SK-N-SH treated with all-trans-retinoic acid at 6 μM for 48 hours (cell line): ENCODE data around the gene NTN1.

ENCODE experiments used
- ATAC-seq: fragments of 200-7000 bp; cut with Tn5 transposase; 3 replicates; pipeline ENCODE4 v1.9.1; 2020; ENCODE audit warnings: mild to moderate bottlenecking, moderate library complexity
- ARNTL ChIP-seq: fragments of 450-650 bp; formaldehyde crosslinking; IDR thresholded peaks from 2 replicates; pipeline ENCODE4 v1.5.0; 2020; ENCODE audit warnings: low read depth, mild to moderate bottlenecking, moderate library complexity, borderline replicate concordance
- BACH2 ChIP-seq: fragments of 250-450 bp; sonication (Bioruptor Pico); IDR thresholded peaks from 2 replicates; pipeline ENCODE4 v1.9.0; 2021; ENCODE audit warnings: mild to moderate bottlenecking, borderline replicate concordance
- CSDC2 ChIP-seq: fragments of 250-450 bp; sonication (Bioruptor Pico); IDR thresholded peaks from 2 replicates; pipeline ENCODE4 v1.5.0; 2020; ENCODE audit warnings: mild to moderate bottlenecking, moderate library complexity
- GLIS3 ChIP-seq: fragments of 250-450 bp; sonication (Bioruptor Pico); IDR thresholded peaks from 2 replicates; pipeline ENCODE4 v1.5.0; 2020; ENCODE audit warnings: mild to moderate bottlenecking, moderate library complexity
- ISL1 ChIP-seq: fragments of 250-450 bp; sonication (Bioruptor Pico); IDR thresholded peaks from 2 replicates; pipeline ENCODE4 v2.1.2; 2022; ENCODE audit warnings: mild to moderate bottlenecking, moderate library complexity
- OSR1 ChIP-seq: fragments of 250-450 bp; sonication (Bioruptor Pico); IDR thresholded peaks from 2 replicates; pipeline ENCODE4 v1.8.0; 2022; ENCODE audit warnings: moderate library complexity, mild to moderate bottlenecking, inconsistent platforms
- PATZ1 ChIP-seq: fragments of 250-450 bp; sonication (Bioruptor Pico); IDR thresholded peaks from 2 replicates; pipeline ENCODE4 v1.8.0; 2020; ENCODE audit warnings: mild to moderate bottlenecking, moderate library complexity, borderline replicate concordance
- PPARA ChIP-seq: fragments of 250-450 bp; sonication (Bioruptor Pico); IDR thresholded peaks from 2 replicates; pipeline ENCODE4 v1.5.0; 2020; ENCODE audit warnings: mild to moderate bottlenecking, borderline replicate concordance
- RARB ChIP-seq: fragments of 250-450 bp; sonication (Bioruptor Pico); IDR thresholded peaks from 2 replicates; pipeline ENCODE4 v1.8.0; 2021; ENCODE audit warnings: mild to moderate bottlenecking, moderate library complexity
- TCF4 ChIP-seq: fragments of 250-450 bp; sonication (Bioruptor Pico); IDR thresholded peaks from 2 replicates; pipeline ENCODE4 v1.8.0; 2021; ENCODE audit warnings: mild to moderate bottlenecking, moderate library complexity, borderline replicate concordance
- TSHZ2 ChIP-seq: fragments of 250-450 bp; sonication (Bioruptor Pico); IDR thresholded peaks from 2 replicates; pipeline ENCODE4 v1.5.0; 2020; ENCODE audit warnings: mild to moderate bottlenecking, moderate library complexity
- ZFP3 ChIP-seq: fragments of 250-450 bp; sonication (Bioruptor Pico); IDR thresholded peaks from 2 replicates; pipeline ENCODE4 v1.5.0; 2020; ENCODE audit warnings: mild to moderate bottlenecking, moderate library complexity
- ZFP30 ChIP-seq: fragments of 450-650 bp; formaldehyde crosslinking; IDR thresholded peaks from 2 replicates; pipeline ENCODE4 v1.5.0; 2022; ENCODE audit warnings: mild to moderate bottlenecking, moderate library complexity
- ZNF565 ChIP-seq: fragments of 450-650 bp; formaldehyde crosslinking; conservative IDR thresholded peaks from 2 replicates; pipeline ENCODE4 v1.5.0; 2020; ENCODE audit warnings: low read depth, mild to moderate bottlenecking, moderate library complexity
- ZNF8 ChIP-seq: fragments of 450-650 bp; formaldehyde crosslinking; IDR thresholded peaks from 2 replicates; pipeline ENCODE4 v1.5.0; 2020; ENCODE audit warnings: mild to moderate bottlenecking, moderate library complexity
- TF ChIP-seq, protein P1 (sequence below): fragments of 250-450 bp; sonication (Bioruptor Pico); IDR thresholded peaks from 2 replicates; pipeline ENCODE4 v1.5.1; 2021; ENCODE audit warnings: mild to moderate bottlenecking, moderate library complexity
- TF ChIP-seq, protein P2 (sequence below): fragments of 250-450 bp; sonication (Bioruptor Pico); IDR thresholded peaks from 2 replicates; pipeline ENCODE4 v1.5.1; 2020; ENCODE audit warnings: low read depth, mild to moderate bottlenecking, moderate library complexity

NTN1 gene

DNA sequence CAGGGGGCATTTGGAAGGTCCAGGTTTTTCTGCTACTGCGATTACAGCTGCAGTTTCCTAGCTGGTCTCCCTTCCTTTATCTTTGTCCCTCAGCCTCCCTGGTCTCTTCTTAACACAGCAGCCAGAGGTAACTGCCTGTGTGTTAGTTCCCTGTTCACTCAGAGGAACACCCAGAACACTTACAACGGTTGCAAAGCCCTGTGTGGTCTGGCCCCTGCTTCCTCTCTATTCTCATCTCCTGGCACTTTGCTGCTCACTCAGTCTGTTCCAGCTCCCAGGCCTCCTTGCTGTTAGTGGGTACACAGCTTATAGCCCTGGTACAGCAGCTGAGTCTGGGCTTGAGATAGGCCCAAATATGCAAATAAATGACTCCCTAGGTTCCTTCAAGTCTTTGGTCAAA is 16.4 kb downstream of the NTN1 start:
- ATAC-seq: no peak
- TF ChIP-seq ARNTL (CRISPR knock-in tag) (no peak), RARB (CRISPR knock-in tag) (no peak), TCF4 (CRISPR knock-in tag) (no peak), ISL1 (CRISPR knock-in tag) (no peak), ZNF8 (CRISPR knock-in tag) (no peak), GLIS3 (CRISPR knock-in tag) (no peak)

GRCh38 chr17:9038380-9038779 is 17.1 kb downstream of the NTN1 start:
- ATAC-seq: no peak
- TF ChIP-seq RARB (CRISPR knock-in tag): no peak
- TF ChIP-seq OSR1 (CRISPR knock-in tag): no peak
- no peak for TF ChIP-seq ZFP30 (CRISPR knock-in tag)
- no peak for TF ChIP-seq PPARA (CRISPR knock-in tag)
- TF ChIP-seq PATZ1 (CRISPR knock-in tag): no peak
- TF ChIP-seq ISL1 (CRISPR knock-in tag): no peak
- TF ChIP-seq ZFP3 (CRISPR knock-in tag): no peak
- no peak for TF ChIP-seq ARNTL (CRISPR knock-in tag)
- no peak for TF ChIP-seq BACH2 (CRISPR knock-in tag)
- TF ChIP-seq TCF4 (CRISPR knock-in tag): no peak
- no peak for TF ChIP-seq CSDC2 (CRISPR knock-in tag)
- TF ChIP-seq, protein P1, sequence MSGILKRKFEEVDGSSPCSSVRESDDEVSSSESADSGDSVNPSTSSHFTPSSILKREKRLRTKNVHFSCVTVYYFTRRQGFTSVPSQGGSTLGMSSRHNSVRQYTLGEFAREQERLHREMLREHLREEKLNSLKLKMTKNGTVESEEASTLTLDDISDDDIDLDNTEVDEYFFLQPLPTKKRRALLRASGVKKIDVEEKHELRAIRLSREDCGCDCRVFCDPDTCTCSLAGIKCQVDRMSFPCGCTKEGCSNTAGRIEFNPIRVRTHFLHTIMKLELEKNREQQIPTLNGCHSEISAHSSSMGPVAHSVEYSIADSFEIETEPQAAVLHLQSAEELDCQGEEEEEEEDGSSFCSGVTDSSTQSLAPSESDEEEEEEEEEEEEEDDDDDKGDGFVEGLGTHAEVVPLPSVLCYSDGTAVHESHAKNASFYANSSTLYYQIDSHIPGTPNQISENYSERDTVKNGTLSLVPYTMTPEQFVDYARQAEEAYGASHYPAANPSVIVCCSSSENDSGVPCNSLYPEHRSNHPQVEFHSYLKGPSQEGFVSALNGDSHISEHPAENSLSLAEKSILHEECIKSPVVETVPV: no peak
- no peak for TF ChIP-seq GLIS3 (CRISPR knock-in tag)

GRCh38 chr17:9044772-9045463 is 23.6 kb downstream of the NTN1 start:
- ATAC-seq: no peak
- TF ChIP-seq OSR1 (CRISPR knock-in tag) (no peak), GLIS3 (CRISPR knock-in tag) (no peak), ZNF8 (CRISPR knock-in tag) (no peak), BACH2 (CRISPR knock-in tag) (no peak)
- TF ChIP-seq, protein P2, sequence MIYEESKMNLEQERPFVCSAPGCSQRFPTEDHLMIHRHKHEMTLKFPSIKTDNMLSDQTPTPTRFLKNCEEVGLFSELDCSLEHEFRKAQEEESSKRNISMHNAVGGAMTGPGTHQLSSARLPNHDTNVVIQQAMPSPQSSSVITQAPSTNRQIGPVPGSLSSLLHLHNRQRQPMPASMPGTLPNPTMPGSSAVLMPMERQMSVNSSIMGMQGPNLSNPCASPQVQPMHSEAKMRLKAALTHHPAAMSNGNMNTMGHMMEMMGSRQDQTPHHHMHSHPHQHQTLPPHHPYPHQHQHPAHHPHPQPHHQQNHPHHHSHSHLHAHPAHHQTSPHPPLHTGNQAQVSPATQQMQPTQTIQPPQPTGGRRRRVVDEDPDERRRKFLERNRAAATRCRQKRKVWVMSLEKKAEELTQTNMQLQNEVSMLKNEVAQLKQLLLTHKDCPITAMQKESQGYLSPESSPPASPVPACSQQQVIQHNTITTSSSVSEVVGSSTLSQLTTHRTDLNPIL (CRISPR knock-in tag): no peak

GRCh38 chr17:9050801-9051401 is 29.6 kb downstream of the NTN1 start:
- ATAC-seq: no peak
- no peak for TF ChIP-seq PATZ1 (CRISPR knock-in tag)
- no peak for TF ChIP-seq ZFP30 (CRISPR knock-in tag)
- TF ChIP-seq, protein P2 (CRISPR knock-in tag): no peak
- no peak for TF ChIP-seq TCF4 (CRISPR knock-in tag)

GRCh38 chr17:9051561-9051960 is 30.3 kb downstream of the NTN1 start:
- ATAC-seq: no peak
- TF ChIP-seq ZNF8 (CRISPR knock-in tag) (no peak), ARNTL (CRISPR knock-in tag) (no peak), BACH2 (CRISPR knock-in tag) (no peak), TCF4 (CRISPR knock-in tag) (no peak), RARB (CRISPR knock-in tag) (no peak), PPARA (CRISPR knock-in tag) (no peak), ZNF565 (CRISPR knock-in tag) (no peak), ZFP3 (CRISPR knock-in tag) (no peak), ZFP30 (CRISPR knock-in tag) (no peak), TSHZ2 (CRISPR knock-in tag) (no peak), ISL1 (CRISPR knock-in tag) (no peak)
- TF ChIP-seq, protein P1: no peak
